ENCODE measurements around the gene SLC16A3.

SLC16A3 gene

GRCh38 chr17:82272495-82273326 is 43.9 kb downstream of the SLC16A3 start:
- TF ChIP-seq FOXP2 (optimal IDR thresholded peaks at IDR 0.05; ENCODE audit: borderline replicate concordance, extremely low read depth, extremely low read length, insufficient read depth) (peak; percentile 75), REST (IDR thresholded peaks at IDR 0.05; ENCODE audit: insufficient read depth in 1 of 2, low read depth in 2 of 2, low read length in 2 of 2) (no peak)

GRCh38 chr17:82273327-82274133 is 44.7 kb downstream of the SLC16A3 start, which contains the start of gene CSNK1D:
CSNK1D (minus strand) TSS chr17:82273700; CDS start chr17:82273381, 319 bp downstream.
- TF ChIP-seq POLR2AphosphoS5 (IDR thresholded peaks at IDR 0.05; ENCODE audit: low read depth, low read length) (peak; percentile 77; the same call in 1 of the 2 replicates), TAF1 (IDR thresholded peaks at IDR 0.05; ENCODE audit: borderline replicate concordance, insufficient read depth, low read length) (peak; percentile 71), FOXP2 (optimal IDR thresholded peaks at IDR 0.05; ENCODE audit: borderline replicate concordance, extremely low read depth, extremely low read length, insufficient read depth) (peak; percentile 52), REST (IDR thresholded peaks at IDR 0.05; ENCODE audit: insufficient read depth in 1 of 2, low read depth in 2 of 2, low read length in 2 of 2) (no peak), SIN3A (IDR thresholded peaks at IDR 0.05; ENCODE audit: borderline replicate concordance, insufficient read depth, low read length) (peak; percentile 64; the same call in 1 of the 2 replicates)

GRCh38 chr17:82274134-82275020 is 45.5 kb downstream of the SLC16A3 start:
- no peak for TF ChIP-seq TAF1 (IDR thresholded peaks at IDR 0.05; ENCODE audit: borderline replicate concordance, insufficient read depth, low read length)
- no peak for TF ChIP-seq REST (IDR thresholded peaks at IDR 0.05; ENCODE audit: insufficient read depth in 1 of 2, low read depth in 2 of 2, low read length in 2 of 2)
- TF ChIP-seq POLR2AphosphoS5 (IDR thresholded peaks at IDR 0.05; ENCODE audit: low read depth, low read length): no peak
- TF ChIP-seq FOXP2 (optimal IDR thresholded peaks at IDR 0.05; ENCODE audit: borderline replicate concordance, extremely low read depth, extremely low read length, insufficient read depth): no peak
- TF ChIP-seq SIN3A (IDR thresholded peaks at IDR 0.05; ENCODE audit: borderline replicate concordance, insufficient read depth, low read length): no peak

GRCh38 chr17:82275326-82275725 is 46.5 kb downstream of the SLC16A3 start:
- TF ChIP-seq POLR2AphosphoS5 (IDR thresholded peaks at IDR 0.05; ENCODE audit: low read depth, low read length) (no peak), REST (IDR thresholded peaks at IDR 0.05; ENCODE audit: insufficient read depth in 1 of 2, low read depth in 2 of 2, low read length in 2 of 2) (no peak), SIN3A (IDR thresholded peaks at IDR 0.05; ENCODE audit: borderline replicate concordance, insufficient read depth, low read length) (no peak), TAF1 (IDR thresholded peaks at IDR 0.05; ENCODE audit: borderline replicate concordance, insufficient read depth, low read length) (no peak), FOXP2 (optimal IDR thresholded peaks at IDR 0.05; ENCODE audit: borderline replicate concordance, extremely low read depth, extremely low read length, insufficient read depth) (no peak)

Data from PFSK-1 (cell line).